H1 (cell line): ENCODE results near the gene ATP2B1. TPM values are rescaled to one million over a fixed set of nuclear protein-coding genes. Genes with fewer than 3 reads are reported as not detected.

Experiments used
- CTCF ChIA-PET: fragments of 300-600 bp; sonication (Branson Sonifier 250); formaldehyde crosslinking; loops from one replicate; lab custom pipeline; 2021; ENCODE audit not compliant: partially characterized antibody; lab: Charles Lee
- POLR2A ChIA-PET: fragments of 300-600 bp; sonication (Branson Sonifier 250); formaldehyde crosslinking; loops from one replicate; lab custom pipeline; 2021; ENCODE audit warnings: inconsistent platforms; ENCODE audit not compliant: partially characterized antibody; lab: Charles Lee
- DNase-seq, 2 experiments: peaks; one replicate each; pipeline versions ENCODE4 v3.0.0 to v3.0.0-alpha.2; 2010 to 2022; ENCODE audit warnings: low spot score in 2 of 2, low read depth in 1 of 2, mixed read lengths in 1 of 2
- FAIRE-seq: peaks from 2 replicates; lab custom pipeline; 2011; peaks lifted over from hg19 to GRCh38; lab: Jason Lieb, UNC
- H2AFZ ChIP-seq: 2 replicates; pipeline ENCODE4 v1.8.1; 2012; ENCODE audit warnings: low read length, inconsistent platforms
- H2AK5ac ChIP-seq: 2 replicates; pipeline ENCODE4 v1.6.1; 2013; ENCODE audit warnings: low read depth, low read length
- H2BK120ac ChIP-seq: replicated peaks from 2 replicates; pipeline ENCODE3; 2013; ENCODE audit warnings: low read depth, low read length, inconsistent platforms
- H2BK12ac ChIP-seq: 2 replicates; pipeline ENCODE4 v1.6.1; 2013; ENCODE audit warnings: low read depth, low read length
- H2BK15ac ChIP-seq: 2 replicates; pipeline ENCODE4 v1.6.1; 2013; ENCODE audit warnings: low read length
- H2BK20ac ChIP-seq: 2 replicates; pipeline ENCODE4 v1.6.1; 2013; ENCODE audit warnings: low read length
- H2BK5ac ChIP-seq: 2 replicates; pipeline ENCODE4 v1.6.1; 2013; ENCODE audit warnings: low read depth, low read length
- H3K14ac ChIP-seq: 2 replicates; pipeline ENCODE4 v1.6.1; 2013; ENCODE audit warnings: inconsistent platforms; ENCODE audit not compliant: insufficient read length
- H3K18ac ChIP-seq: 2 replicates; pipeline ENCODE4 v1.6.1; 2013; ENCODE audit warnings: low read length; ENCODE audit errors: extremely low read depth
- H3K23ac ChIP-seq: 2 replicates; pipeline ENCODE4 v1.6.1; 2013; ENCODE audit warnings: inconsistent platforms; ENCODE audit not compliant: insufficient read length
- H3K23me2 ChIP-seq: 2 replicates; pipeline ENCODE4 v1.6.1; 2013; ENCODE audit warnings: low read depth, low read length
- H3K27ac ChIP-seq: 2 replicates; pipeline ENCODE4 v1.6.1; 2011; ENCODE audit warnings: low read depth, low read length, inconsistent platforms
- H3K27me3 ChIP-seq, 4 experiments: replicated peaks in 1 of 4; 1 replicate in 1 of 4; 2 replicates in 3 of 4; pipeline versions ENCODE4 v1.6.1 to v1.8.1; 2011 to 2013; ENCODE audit warnings: low read length in 3 of 4, mild to moderate bottlenecking in 3 of 4, inconsistent platforms in 2 of 4, mixed read lengths in 2 of 4, moderate library complexity in 1 of 4; ENCODE audit not compliant: control insufficient read depth in 3 of 4, insufficient read depth in 3 of 4; ENCODE audit errors: extremely low read depth in 1 of 4
- H3K36me3 ChIP-seq, 4 experiments: 2 replicates each; pipeline versions ENCODE4 v1.6.1 to v1.8.1; 2011 to 2013; ENCODE audit warnings: mild to moderate bottlenecking in 4 of 4, low read length in 3 of 4, moderate library complexity in 2 of 4, control low read depth in 1 of 4, inconsistent platforms in 1 of 4; ENCODE audit not compliant: insufficient read depth in 4 of 4, control insufficient read depth in 2 of 4
- H3K4ac ChIP-seq: replicated peaks from 2 replicates; pipeline ENCODE3; 2013; ENCODE audit warnings: low read length, low read depth, mixed read lengths, inconsistent platforms; ENCODE audit not compliant: insufficient read length
- H3K4me1 ChIP-seq, 4 experiments: replicated peaks in 1 of 4; 1 replicate in 1 of 4; 2 replicates in 3 of 4; pipeline versions ENCODE4 v1.6.1 to v1.8.1; 2011 to 2013; ENCODE audit warnings: low read length in 3 of 4, inconsistent platforms in 2 of 4, mixed read lengths in 1 of 4; ENCODE audit not compliant: insufficient read depth in 4 of 4, control insufficient read depth in 3 of 4
- H3K4me2 ChIP-seq, 2 experiments: 2 replicates each; pipeline versions ENCODE4 v1.6.1 to v1.8.1; 2011 to 2013; ENCODE audit warnings: low read depth in 2 of 2, low read length in 2 of 2, control low read depth in 1 of 2, inconsistent platforms in 1 of 2, mild to moderate bottlenecking in 1 of 2; ENCODE audit not compliant: insufficient read depth in 1 of 2
- H3K4me3 ChIP-seq, 4 experiments: fragments of 200-600, 300-600 bp in 1 of 4; sonication (generic), shearing (Covaris generic), sonication (Bioruptor Twin) in 1 of 4; 2 replicates each; pipeline versions ENCODE4 v1.5.1 to v1.8.1; 2011 to 2016; ENCODE audit warnings: low read length in 4 of 4, low read depth in 3 of 4, control low read depth in 2 of 4, inconsistent platforms in 2 of 4, mild to moderate bottlenecking in 2 of 4, mixed read lengths in 1 of 4, moderate library complexity in 1 of 4; ENCODE audit not compliant: insufficient read depth in 2 of 4; ENCODE audit errors: extremely low read depth in 1 of 4
- H3K56ac ChIP-seq: replicated peaks from 2 replicates; pipeline ENCODE3; 2013; ENCODE audit warnings: low read depth, mild to moderate bottlenecking, mixed read lengths, low read length, inconsistent platforms; ENCODE audit not compliant: insufficient read length
- H3K79me1 ChIP-seq: 2 replicates; pipeline ENCODE4 v1.6.1; 2013; ENCODE audit warnings: low read depth, low read length, control low read depth
- H3K79me2 ChIP-seq, 2 experiments: 2 replicates each; pipeline versions ENCODE4 v1.6.1 to v1.8.1; 2012 to 2013; ENCODE audit warnings: low read length in 2 of 2, mild to moderate bottlenecking in 2 of 2, inconsistent platforms in 1 of 2; ENCODE audit not compliant: insufficient read depth in 2 of 2, control insufficient read depth in 1 of 2
- H3K9ac ChIP-seq, 4 experiments: replicated peaks in 1 of 4; 1 replicate in 1 of 4; 2 replicates in 3 of 4; pipeline versions ENCODE4 v1.6.1 to v1.8.1; 2011 to 2013; ENCODE audit warnings: low read depth in 3 of 4, low read length in 3 of 4, control low read depth in 2 of 4, mild to moderate bottlenecking in 2 of 4, moderate library complexity in 2 of 4, inconsistent platforms in 1 of 4; ENCODE audit errors: extremely low read depth in 1 of 4
- H3K9me3 ChIP-seq, 2 experiments: 2 replicates each; pipeline versions ENCODE4 v1.6.1 to v1.8.1; 2012 to 2013; ENCODE audit warnings: mild to moderate bottlenecking in 2 of 2, moderate library complexity in 2 of 2, control low read depth in 1 of 2, inconsistent platforms in 1 of 2, low read depth in 1 of 2, low read length in 1 of 2, mixed read lengths in 1 of 2; ENCODE audit not compliant: insufficient read depth in 2 of 2
- H4K20me1 ChIP-seq, 2 experiments: replicated peaks in 1 of 2; 2 replicates each; pipeline versions ENCODE3 to v1.8.1; 2011 to 2013; ENCODE audit warnings: inconsistent platforms in 2 of 2, low read length in 2 of 2, mild to moderate bottlenecking in 1 of 2; ENCODE audit not compliant: insufficient read depth in 2 of 2, control insufficient read depth in 1 of 2
- H4K5ac ChIP-seq: 2 replicates; pipeline ENCODE4 v1.6.1; 2013; ENCODE audit warnings: low read length, low read depth, mixed read lengths, inconsistent platforms; ENCODE audit not compliant: insufficient read length
- H4K8ac ChIP-seq: 2 replicates; pipeline ENCODE4 v1.8.0; 2013; ENCODE audit warnings: mild to moderate bottlenecking, moderate library complexity, low read length, inconsistent platforms; ENCODE audit not compliant: insufficient read depth; ENCODE audit errors: extremely low read depth
- H4K91ac ChIP-seq: replicated peaks from 2 replicates; pipeline ENCODE3; 2013; ENCODE audit warnings: low read length, mixed read lengths, inconsistent platforms; ENCODE audit not compliant: insufficient read length
- BCL11A ChIP-seq, 2 experiments: IDR thresholded peaks; one replicate each; pipeline ENCODE4 v1.6.1; 2011; ENCODE audit warnings: low read depth in 2 of 2, low read length in 2 of 2, mild to moderate bottlenecking in 2 of 2
- CBX8 ChIP-seq: fragments of 300-800, 300-1000 bp; sonication (generic); IDR thresholded peaks from 2 replicates; pipeline ENCODE4 v1.7.1; 2016; ENCODE audit warnings: low read depth, low read length, borderline replicate concordance
- EZH2 ChIP-seq: fragments of 200-600 bp; sonication (generic); IDR thresholded peaks from 2 replicates; pipeline ENCODE4 v1.7.1; 2012; ENCODE audit warnings: low read depth, mild to moderate bottlenecking, moderate library complexity, low read length, inconsistent platforms; ENCODE audit not compliant: severe bottlenecking
- FOSL1 ChIP-seq: IDR thresholded peaks from 2 replicates; pipeline ENCODE4 v1.6.1; 2011; ENCODE audit warnings: mild to moderate bottlenecking, low read depth, low read length, moderate library complexity; ENCODE audit not compliant: insufficient read depth
- GABPA ChIP-seq: IDR thresholded peaks from 2 replicates; pipeline ENCODE4 v1.6.1; 2011; ENCODE audit warnings: mild to moderate bottlenecking, low read length, moderate library complexity, borderline replicate concordance; ENCODE audit not compliant: insufficient read depth
- PHF8 ChIP-seq: fragments of 200-600 bp; sonication (generic); conservative IDR thresholded peaks from 2 replicates; pipeline ENCODE4 v1.7.1; 2012; ENCODE audit warnings: low read depth, mild to moderate bottlenecking, inconsistent platforms, low read length, moderate library complexity
- POLR2A ChIP-seq, 2 experiments: IDR thresholded peaks; 1 replicate in 1 of 2; 2 replicates in 1 of 2; pipeline ENCODE4 v1.6.1; 2011; ENCODE audit warnings: low read depth in 2 of 2, low read length in 2 of 2, mild to moderate bottlenecking in 2 of 2; ENCODE audit errors: control extremely low read depth in 1 of 2
- RBBP5 ChIP-seq: IDR thresholded peaks from 2 replicates; pipeline ENCODE4 v1.7.1; 2012; ENCODE audit warnings: low read depth, mild to moderate bottlenecking, inconsistent platforms, low read length, moderate library complexity, borderline replicate concordance
- SP2 ChIP-seq: IDR thresholded peaks from 2 replicates; pipeline ENCODE4 v1.6.1; 2012; ENCODE audit warnings: mild to moderate bottlenecking, low read length, inconsistent platforms
- SRF ChIP-seq: IDR thresholded peaks from 2 replicates; pipeline ENCODE4 v1.6.1; 2011; ENCODE audit warnings: mild to moderate bottlenecking, low read depth, low read length, moderate library complexity
- SUZ12 ChIP-seq: fragments of 200-600 bp; sonication (generic); IDR thresholded peaks from 2 replicates; pipeline ENCODE4 v1.6.1; 2012; ENCODE audit warnings: mild to moderate bottlenecking, inconsistent platforms, low read length, moderate library complexity, mixed read lengths
- TAF1 ChIP-seq: IDR thresholded peaks from 2 replicates; pipeline ENCODE4 v1.6.1; 2011; ENCODE audit warnings: mild to moderate bottlenecking, low read depth, low read length
- YY1 ChIP-seq: IDR thresholded peaks from 2 replicates; pipeline ENCODE4 v1.6.1; 2011; ENCODE audit warnings: low read depth, mild to moderate bottlenecking, low read length
- WGBS, 2 experiments: shearing (Covaris generic) in 1 of 2; methylation state at CpG; one replicate each; pipeline versions ENCODE4 v1.1.6 to v1.1.7; 2013 to 2015; ENCODE audit warnings: low lambda C conversion rate in 2 of 2, mixed read lengths in 2 of 2, inconsistent platforms in 1 of 2, low coverage in 1 of 2, missing lambda C conversion rate in 1 of 2; ENCODE audit not compliant: insufficient replicate concordance in 2 of 2, insufficient coverage in 1 of 2, insufficient read length in 1 of 2; ENCODE audit errors: extremely low coverage in 1 of 2, missing lambda C conversion rate in 1 of 2; 5-methylcytosine and 5-hydroxymethylcytosine counted together
- polyA plus RNA-seq, 7 experiments: library from polyadenylated mRNA; depleted of rRNA in 3 of 7; stranded (reverse) in 5 of 7; unstranded in 2 of 7; fragments of >200 nt in 5 of 7; fragments of 200-250 nt in 2 of 7; gene quantifications; 1 replicate in 5 of 7; 2 replicates in 1 of 7; 4 replicates in 1 of 7; pipeline versions ENCODE4 v1.2.1 to v1.2.3, GENCODE V29; 2011 to 2013; ENCODE audit warnings: missing spikeins in 2 of 7, mixed read lengths in 2 of 7
- total RNA-seq: library from RNA; stranded (reverse); fragmentation: NEBNext Ultra II Directional; extraction: Animal tissue kit (Norgen Biotek cat#: 25700); gene quantifications from 2 replicates; pipeline ENCODE4 v1.2.1, GENCODE V29; 2021
- TF ChIP-seq, protein P1 (sequence below): IDR thresholded peaks from 2 replicates; pipeline ENCODE4 v1.6.1; 2012; ENCODE audit warnings: inconsistent platforms

Gene ATP2B1
- total and polyA plus RNA-seq, 2 of the 8 experiments (the other 6 are each of a cell fraction or from before 2014, with no cell fraction given) = 4.3 to 32.0 TPM

DNA sequence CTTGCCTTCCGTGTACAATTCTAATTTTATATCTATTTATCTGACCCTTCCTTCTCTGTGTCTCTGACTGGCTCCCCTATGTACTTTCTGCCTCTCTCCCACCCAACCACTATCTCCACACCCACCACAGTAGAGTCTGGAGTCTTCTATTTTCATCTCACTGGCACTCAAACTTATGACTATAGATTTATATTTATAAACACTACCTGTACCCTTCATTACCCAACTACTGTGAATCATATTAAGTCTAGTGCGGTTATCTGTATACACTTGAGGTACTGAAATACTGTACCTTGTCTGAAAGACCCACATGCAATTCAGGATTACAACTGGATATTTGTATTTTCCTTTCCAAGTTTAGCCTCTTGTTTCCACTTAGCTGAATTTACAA lies 36.1 kb downstream of the ATP2B1 start:
- no peak overlapping the region for H3K4me2 ChIP-seq
- H2BK120ac ChIP-seq = no peak overlapping the region
- CTCF ChIA-PET = no interaction called here
- no peaks in the 10 kb centered on the region for H3K36me3 ChIP-seq
- FAIRE-seq (no peak), DNase-seq (no peak)
- no peak overlapping the region for H3K23ac ChIP-seq
- H3K9ac ChIP-seq = no peak overlapping the region
- no peak overlapping the region for H3K18ac ChIP-seq
- 93% methylated on average over 2 of the region's 2 CpGs; no CpG with 5 or more reads in 1 of the 2 experiments for WGBS, 2 experiments
- no peak overlapping the region for H3K14ac ChIP-seq
- H4K5ac ChIP-seq = no peak overlapping the region
- no peak overlapping the region for H4K8ac ChIP-seq
- no peak overlapping the region for H3K56ac ChIP-seq
- H2AFZ ChIP-seq = no peak overlapping the region
- peaks cover 0 to 3% (median 0%) of the 10 kb centered on the region in 4 experiments; a peak in 1 of 7 replicates for H3K4me1 ChIP-seq
- H2BK5ac ChIP-seq = no peak overlapping the region
- H2BK12ac ChIP-seq = no peak overlapping the region
- peaks cover 0 to 1% of the 10 kb centered on the region in 2 experiments for H4K20me1 ChIP-seq
- no peaks in the 10 kb centered on the region; the same call in 1 of the 2 replicates for H3K23me2 ChIP-seq
- no peaks in the 10 kb centered on the region for H3K27me3 ChIP-seq
- H3K4ac ChIP-seq = no peak overlapping the region
- H3K79me2 ChIP-seq = peaks cover 0 to 43% of the 10 kb centered on the region in 2 experiments; a peak in 2 of 4 replicates
- no peak overlapping the region for H3K27ac ChIP-seq
- no peak overlapping the region for H4K91ac ChIP-seq
- H2BK20ac ChIP-seq = no peak overlapping the region
- no peak overlapping the region for H2BK15ac ChIP-seq
- H2AK5ac ChIP-seq = no peak overlapping the region
- H3K4me3 ChIP-seq = no peak overlapping the region
- H3K9me3 ChIP-seq = no peaks in the 10 kb centered on the region
- TF ChIP-seq BCL11A (IDR thresholded peaks at IDR 0.05; ENCODE audit: low read depth in 2 of 2, low read length in 2 of 2) (no peak), TAF1 (no peak), PHF8 (no peak), YY1 (no peak), SRF (no peak), EZH2 (no peak), POLR2A (IDR thresholded peaks at IDR 0.05; ENCODE audit: control extremely low read depth in 1 of 2, low read depth in 2 of 2, low read length in 2 of 2) (no peak), RBBP5 (no peak), SP2 (no peak), SUZ12 (no peak), FOSL1 (no peak), CBX8 (no peak), GABPA (no peak)
- TF ChIP-seq, protein P1, sequence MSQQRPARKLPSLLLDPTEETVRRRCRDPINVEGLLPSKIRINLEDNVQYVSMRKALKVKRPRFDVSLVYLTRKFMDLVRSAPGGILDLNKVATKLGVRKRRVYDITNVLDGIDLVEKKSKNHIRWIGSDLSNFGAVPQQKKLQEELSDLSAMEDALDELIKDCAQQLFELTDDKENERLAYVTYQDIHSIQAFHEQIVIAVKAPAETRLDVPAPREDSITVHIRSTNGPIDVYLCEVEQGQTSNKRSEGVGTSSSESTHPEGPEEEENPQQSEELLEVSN = no peak
- no peaks in the 10 kb centered on the region for H3K79me1 ChIP-seq
- POLR2A ChIA-PET = no interaction called here
